ENCODE data around the gene HBZ. TPM values are rescaled to one million over a fixed set of nuclear protein-coding genes. Genes with fewer than 3 reads are reported as not detected.

HBZ gene
- total RNA-seq, 1 experiment from 2014 or later: not detected

DNA sequence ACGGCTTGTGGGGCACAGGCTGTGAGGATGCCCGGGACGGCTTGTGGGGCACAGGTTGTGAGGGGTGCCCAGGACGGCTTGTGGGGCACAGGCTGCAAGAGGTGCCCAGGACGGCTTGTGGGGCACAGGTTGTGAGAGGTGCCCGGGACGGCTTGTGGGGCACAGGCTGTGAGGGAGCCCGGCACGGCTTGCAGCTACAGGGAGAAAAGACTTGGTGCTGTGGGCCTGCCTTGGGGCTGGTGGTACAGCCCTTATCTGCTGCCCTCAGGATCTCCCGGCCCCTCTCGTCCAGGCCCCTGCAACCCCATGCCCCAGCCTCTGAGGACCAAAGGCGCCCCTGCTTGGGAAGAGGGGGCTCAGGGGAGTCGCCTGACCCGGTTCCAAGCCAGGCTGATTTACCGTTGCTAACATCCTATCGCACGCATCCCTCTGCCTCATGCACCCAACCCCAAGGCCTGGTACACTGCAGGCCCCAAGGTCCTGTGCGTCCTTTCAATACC lies 8.3 kb downstream of the HBZ start:
- H3K27me3 ChIP-seq (ENCODE audit: insufficient read depth, low read length): no peaks in the 10 kb centered on the region
- POLR2A ChIA-PET: no interaction called here

More for the DNA sequence above, 8.3 kb downstream of the HBZ start:
- no peaks in the 10 kb centered on the region for H4K20me1 ChIP-seq (ENCODE audit: insufficient read depth)
- no peaks in the 10 kb centered on the region for H3K4me1 ChIP-seq (ENCODE audit: control insufficient read depth in 1 of 2, insufficient read depth in 2 of 2, low read length in 2 of 2)
- no peak overlapping the region for H3K4me3 ChIP-seq (replicated peaks in 1 of 2; ENCODE audit: low read depth in 1 of 2, low read length in 2 of 2)
- DNase-seq (ENCODE audit: low read depth, low spot score) (no peak), ATAC-seq (no peak)
- BruUV-seq (replicated peaks): no TSS peak
- ChIA-PET CTCF (no interaction called here), RAD21 (ENCODE audit: low non-redundant PET in 1 of 2, low total read pairs in 2 of 2, uncharacterized antibody in 2 of 2, unreplicated experiment in 2 of 2) (no interaction called here)
- H3K27ac ChIP-seq (ENCODE audit: low read depth, low read length): no peak overlapping the region
- no peaks in the 10 kb centered on the region for H3K36me3 ChIP-seq (ENCODE audit: control insufficient read depth in 1 of 2, insufficient read depth in 2 of 2, low read length in 2 of 2)
- no peak overlapping the region for H2AFZ ChIP-seq (ENCODE audit: low read depth, low read length, poor library complexity, severe bottlenecking)
- H3K79me2 ChIP-seq (ENCODE audit: insufficient read depth, low read length): no peaks in the 10 kb centered on the region
- intact Hi-C loops (cut with micrococcal nuclease): no loop called here
- no peak overlapping the region for H3K4me2 ChIP-seq (ENCODE audit: low read length)
- no peak overlapping the region for H3K9ac ChIP-seq (ENCODE audit: low read length)
- TF ChIP-seq ZNF274 (IDR thresholded peaks at IDR 0.05; ENCODE audit: low read depth, low read length) (no peak), POLR2A (IDR thresholded peaks at IDR 0.05; ENCODE audit: borderline replicate concordance, extremely low read depth, insufficient read depth, insufficient read length) (no peak), SP1 (IDR thresholded peaks at IDR 0.05; ENCODE audit: low read depth) (no peak), CEBPB (IDR thresholded peaks at IDR 0.05; ENCODE audit: low read depth) (no peak), ELF1 (IDR thresholded peaks at IDR 0.05; ENCODE audit: borderline replicate concordance, low read depth) (no peak), EZH2 (IDR thresholded peaks at IDR 0.05) (no peak), CBX3 (IDR thresholded peaks at IDR 0.05; ENCODE audit: low read depth) (no peak), RAD21 (IDR thresholded peaks at IDR 0.05; ENCODE audit: low read depth) (no peak), JUND (IDR thresholded peaks at IDR 0.05) (no peak), SIN3A (IDR thresholded peaks at IDR 0.05; ENCODE audit: low read depth) (no peak), ZFX (IDR thresholded peaks at IDR 0.05) (no peak), TCF7L2 (IDR thresholded peaks at IDR 0.05; ENCODE audit: borderline replicate concordance, extremely low read depth, insufficient read depth, insufficient read length) (no peak), EZH2phosphoT487 (IDR thresholded peaks at IDR 0.05; ENCODE audit: borderline replicate concordance) (no peak), EGR1 (IDR thresholded peaks at IDR 0.05; ENCODE audit: low read depth) (no peak), FOSL1 (IDR thresholded peaks at IDR 0.05; ENCODE audit: low read depth) (no peak), SRF (IDR thresholded peaks at IDR 0.05; ENCODE audit: low read depth) (no peak)
- TF ChIP-seq, protein P1, sequence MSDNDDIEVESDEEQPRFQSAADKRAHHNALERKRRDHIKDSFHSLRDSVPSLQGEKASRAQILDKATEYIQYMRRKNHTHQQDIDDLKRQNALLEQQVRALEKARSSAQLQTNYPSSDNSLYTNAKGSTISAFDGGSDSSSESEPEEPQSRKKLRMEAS (IDR thresholded peaks at IDR 0.05): no peak
- TF ChIP-seq, protein P2, sequence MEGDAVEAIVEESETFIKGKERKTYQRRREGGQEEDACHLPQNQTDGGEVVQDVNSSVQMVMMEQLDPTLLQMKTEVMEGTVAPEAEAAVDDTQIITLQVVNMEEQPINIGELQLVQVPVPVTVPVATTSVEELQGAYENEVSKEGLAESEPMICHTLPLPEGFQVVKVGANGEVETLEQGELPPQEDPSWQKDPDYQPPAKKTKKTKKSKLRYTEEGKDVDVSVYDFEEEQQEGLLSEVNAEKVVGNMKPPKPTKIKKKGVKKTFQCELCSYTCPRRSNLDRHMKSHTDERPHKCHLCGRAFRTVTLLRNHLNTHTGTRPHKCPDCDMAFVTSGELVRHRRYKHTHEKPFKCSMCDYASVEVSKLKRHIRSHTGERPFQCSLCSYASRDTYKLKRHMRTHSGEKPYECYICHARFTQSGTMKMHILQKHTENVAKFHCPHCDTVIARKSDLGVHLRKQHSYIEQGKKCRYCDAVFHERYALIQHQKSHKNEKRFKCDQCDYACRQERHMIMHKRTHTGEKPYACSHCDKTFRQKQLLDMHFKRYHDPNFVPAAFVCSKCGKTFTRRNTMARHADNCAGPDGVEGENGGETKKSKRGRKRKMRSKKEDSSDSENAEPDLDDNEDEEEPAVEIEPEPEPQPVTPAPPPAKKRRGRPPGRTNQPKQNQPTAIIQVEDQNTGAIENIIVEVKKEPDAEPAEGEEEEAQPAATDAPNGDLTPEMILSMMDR (IDR thresholded peaks at IDR 0.05 in 2 of 3, conservative IDR thresholded peaks at IDR 0.05 in 1 of 3; ENCODE audit: borderline replicate concordance in 1 of 3, insufficient read depth in 1 of 3, low read depth in 2 of 3, low read length in 2 of 3): no peak
- TF ChIP-seq, protein P3, sequence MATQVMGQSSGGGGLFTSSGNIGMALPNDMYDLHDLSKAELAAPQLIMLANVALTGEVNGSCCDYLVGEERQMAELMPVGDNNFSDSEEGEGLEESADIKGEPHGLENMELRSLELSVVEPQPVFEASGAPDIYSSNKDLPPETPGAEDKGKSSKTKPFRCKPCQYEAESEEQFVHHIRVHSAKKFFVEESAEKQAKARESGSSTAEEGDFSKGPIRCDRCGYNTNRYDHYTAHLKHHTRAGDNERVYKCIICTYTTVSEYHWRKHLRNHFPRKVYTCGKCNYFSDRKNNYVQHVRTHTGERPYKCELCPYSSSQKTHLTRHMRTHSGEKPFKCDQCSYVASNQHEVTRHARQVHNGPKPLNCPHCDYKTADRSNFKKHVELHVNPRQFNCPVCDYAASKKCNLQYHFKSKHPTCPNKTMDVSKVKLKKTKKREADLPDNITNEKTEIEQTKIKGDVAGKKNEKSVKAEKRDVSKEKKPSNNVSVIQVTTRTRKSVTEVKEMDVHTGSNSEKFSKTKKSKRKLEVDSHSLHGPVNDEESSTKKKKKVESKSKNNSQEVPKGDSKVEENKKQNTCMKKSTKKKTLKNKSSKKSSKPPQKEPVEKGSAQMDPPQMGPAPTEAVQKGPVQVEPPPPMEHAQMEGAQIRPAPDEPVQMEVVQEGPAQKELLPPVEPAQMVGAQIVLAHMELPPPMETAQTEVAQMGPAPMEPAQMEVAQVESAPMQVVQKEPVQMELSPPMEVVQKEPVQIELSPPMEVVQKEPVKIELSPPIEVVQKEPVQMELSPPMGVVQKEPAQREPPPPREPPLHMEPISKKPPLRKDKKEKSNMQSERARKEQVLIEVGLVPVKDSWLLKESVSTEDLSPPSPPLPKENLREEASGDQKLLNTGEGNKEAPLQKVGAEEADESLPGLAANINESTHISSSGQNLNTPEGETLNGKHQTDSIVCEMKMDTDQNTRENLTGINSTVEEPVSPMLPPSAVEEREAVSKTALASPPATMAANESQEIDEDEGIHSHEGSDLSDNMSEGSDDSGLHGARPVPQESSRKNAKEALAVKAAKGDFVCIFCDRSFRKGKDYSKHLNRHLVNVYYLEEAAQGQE (IDR thresholded peaks at IDR 0.05; ENCODE audit: low read depth): no peak
- TF ChIP-seq, protein P4, sequence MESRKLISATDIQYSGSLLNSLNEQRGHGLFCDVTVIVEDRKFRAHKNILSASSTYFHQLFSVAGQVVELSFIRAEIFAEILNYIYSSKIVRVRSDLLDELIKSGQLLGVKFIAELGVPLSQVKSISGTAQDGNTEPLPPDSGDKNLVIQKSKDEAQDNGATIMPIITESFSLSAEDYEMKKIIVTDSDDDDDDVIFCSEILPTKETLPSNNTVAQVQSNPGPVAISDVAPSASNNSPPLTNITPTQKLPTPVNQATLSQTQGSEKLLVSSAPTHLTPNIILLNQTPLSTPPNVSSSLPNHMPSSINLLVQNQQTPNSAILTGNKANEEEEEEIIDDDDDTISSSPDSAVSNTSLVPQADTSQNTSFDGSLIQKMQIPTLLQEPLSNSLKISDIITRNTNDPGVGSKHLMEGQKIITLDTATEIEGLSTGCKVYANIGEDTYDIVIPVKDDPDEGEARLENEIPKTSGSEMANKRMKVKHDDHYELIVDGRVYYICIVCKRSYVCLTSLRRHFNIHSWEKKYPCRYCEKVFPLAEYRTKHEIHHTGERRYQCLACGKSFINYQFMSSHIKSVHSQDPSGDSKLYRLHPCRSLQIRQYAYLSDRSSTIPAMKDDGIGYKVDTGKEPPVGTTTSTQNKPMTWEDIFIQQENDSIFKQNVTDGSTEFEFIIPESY (IDR thresholded peaks at IDR 0.05; ENCODE audit: extremely low read depth, insufficient replicate concordance, low read length): no peak
- H3K9me3 ChIP-seq (ENCODE audit: control insufficient read depth in 1 of 2, insufficient read depth in 1 of 2, low read depth in 1 of 2, low read length in 2 of 2): no peaks in the 10 kb centered on the region
- no peaks in the 10 kb centered on the region for H3K9me2 ChIP-seq (ENCODE audit: insufficient read depth)

Measured in HCT116 (cell line).